HEK293T (cell line): Measurements from ENCODE around the gene CRB3.
A peak's percentile ranks its signal among the peaks of the same experiment; 100 is the strongest.

Source experiments
- CTCF ChIA-PET: fragments of 350-600 bp; formaldehyde crosslinking; extraction: SDS; loops from one replicate; lab custom pipeline; 2021; ENCODE audit warnings: antibody characterized with exemption, inconsistent platforms; lab: Yijun Ruan, JAX
- POLR2A ChIA-PET: fragments of 350-600 bp; formaldehyde crosslinking; extraction: SDS; loops from one replicate; lab custom pipeline; 2020; ENCODE audit warnings: antibody characterized with exemption, inconsistent platforms; lab: Yijun Ruan, JAX
- DNase-seq: peaks from one replicate; pipeline ENCODE4 v3.0.0; 2012; ENCODE audit warnings: mixed read lengths; ENCODE audit errors: extremely low spot score
- ARNT ChIP-seq: fragments of 450-650 bp; IDR thresholded peaks from 2 replicates; pipeline ENCODE4 v1.6.1; 2017; ENCODE audit warnings: mild to moderate bottlenecking
- BHLHE40 ChIP-seq: fragments of 450-650 bp; IDR thresholded peaks from 2 replicates; pipeline ENCODE4 v1.6.1; 2016; ENCODE audit warnings: mild to moderate bottlenecking, moderate library complexity, borderline replicate concordance
- CTBP1 ChIP-seq: fragments of 450-650 bp; IDR thresholded peaks from 2 replicates; pipeline ENCODE4 v1.6.1; 2016; ENCODE audit warnings: borderline replicate concordance
- ELF4 ChIP-seq: fragments of 450-650 bp; IDR thresholded peaks from 2 replicates; pipeline ENCODE4 v1.6.1; 2017; ENCODE audit warnings: antibody characterized with exemption
- FOXA1 ChIP-seq: fragments of 450-650 bp; IDR thresholded peaks from 2 replicates; pipeline ENCODE4 v1.6.1; 2016; ENCODE audit warnings: mild to moderate bottlenecking
- FOXK2 ChIP-seq: fragments of 450-650 bp; IDR thresholded peaks from 2 replicates; pipeline ENCODE4 v1.6.1; 2016; ENCODE audit warnings: mild to moderate bottlenecking
- FOXM1 ChIP-seq: fragments of 450-650 bp; IDR thresholded peaks from 2 replicates; pipeline ENCODE4 v1.6.1; 2017; ENCODE audit warnings: mild to moderate bottlenecking, borderline replicate concordance
- HDGF ChIP-seq: fragments of 450-650 bp; IDR thresholded peaks from 2 replicates; pipeline ENCODE4 v1.6.1; 2017; ENCODE audit warnings: antibody characterized with exemption, borderline replicate concordance
- L3MBTL2 ChIP-seq: fragments of 450-650 bp; conservative IDR thresholded peaks from 2 replicates; pipeline ENCODE4 v1.6.1; 2016; ENCODE audit warnings: mild to moderate bottlenecking
- LEF1 ChIP-seq: fragments of 450-650 bp; IDR thresholded peaks from 2 replicates; pipeline ENCODE4 v1.6.1; 2017; ENCODE audit warnings: mild to moderate bottlenecking, borderline replicate concordance
- NFRKB ChIP-seq: fragments of 450-650 bp; IDR thresholded peaks from 2 replicates; pipeline ENCODE4 v1.6.1; 2016; ENCODE audit warnings: mild to moderate bottlenecking, moderate library complexity
- PKNOX1 ChIP-seq: fragments of 450-650 bp; IDR thresholded peaks from 2 replicates; pipeline ENCODE4 v1.6.1; 2016
- SP1 ChIP-seq: fragments of 450-650 bp; IDR thresholded peaks from 2 replicates; pipeline ENCODE4 v1.6.1; 2017
- SUZ12 ChIP-seq: fragments of 450-650 bp; IDR thresholded peaks from 2 replicates; pipeline ENCODE4 v1.6.1; 2016; ENCODE audit warnings: mild to moderate bottlenecking
- TARDBP ChIP-seq: fragments of 450-650 bp; IDR thresholded peaks from 2 replicates; pipeline ENCODE4 v1.6.1; 2016
- ZNF384 ChIP-seq: fragments of 450-650 bp; IDR thresholded peaks from 2 replicates; pipeline ENCODE4 v1.6.1; 2016

Gene CRB3

GRCh38 chr19:6481541-6482342 lies 17.7 kb downstream of the CRB3 start, which contains the start of gene DENND1C:
DENND1C (minus strand) TSS chr19:6481787; CDS start chr19:6481695, 92 bp downstream.
- DNase-seq: peak; percentile 60
- TF ChIP-seq FOXK2: no peak
- no peak for TF ChIP-seq LEF1
- no peak for TF ChIP-seq SUZ12
- no peak for TF ChIP-seq BHLHE40
- no peak for TF ChIP-seq SP1
- no peak for TF ChIP-seq PKNOX1
- no peak for TF ChIP-seq ZNF384
- TF ChIP-seq CTBP1: no peak
- POLR2A ChIA-PET: interaction anchor here (0.6 kb wide), 1 partner anchor 9 kb away, joined by 3 read pairs; no protein-coding TSS in a partner anchor
- CTCF ChIA-PET: interaction anchor here (0.6 to 1.0 kb wide), 3 partner anchors 28 to 382 kb away, joined by 3 read pairs; no protein-coding TSS in a partner anchor

- TF ChIP-seq ELF4: no peak
- TF ChIP-seq ARNT: no peak
- no peak for TF ChIP-seq SUZ12
- TF ChIP-seq PKNOX1: no peak
- no peak for TF ChIP-seq SP1
- no peak for TF ChIP-seq NFRKB
- TF ChIP-seq ZNF384: no peak
- no peak for TF ChIP-seq FOXM1
- no peak for TF ChIP-seq L3MBTL2
- TF ChIP-seq LEF1: no peak
- TF ChIP-seq FOXK2: no peak
- TF ChIP-seq FOXA1: no peak
- no peak for DNase-seq
- POLR2A ChIA-PET: interaction anchor here (0.6 kb wide), 1 partner anchor 9 kb away, joined by 3 read pairs; no protein-coding TSS in a partner anchor
- CTCF ChIA-PET: no interaction called here
Observed at GRCh38 chr19:6482343-6482686, 18.2 kb downstream of the CRB3 start.

GRCh38 chr19:6483235-6483634 lies 19.2 kb downstream of the CRB3 start:
- POLR2A ChIA-PET: no interaction called here
- no peak for DNase-seq
- TF ChIP-seq SUZ12: no peak
- CTCF ChIA-PET: no interaction called here

- DNase-seq: no peak
- POLR2A ChIA-PET: no interaction called here
- CTCF ChIA-PET: no interaction called here
- TF ChIP-seq FOXA1 (no peak), BHLHE40 (no peak)
Observed at GRCh38 chr19:6484230-6484629, 20.2 kb downstream of the CRB3 start.

GRCh38 chr19:6484831-6485230 lies 20.8 kb downstream of the CRB3 start:
- no peak for TF ChIP-seq SUZ12
- no peak for TF ChIP-seq LEF1
- TF ChIP-seq FOXA1: no peak
- no peak for TF ChIP-seq FOXM1
- no peak for TF ChIP-seq BHLHE40
- CTCF ChIA-PET: no interaction called here
- no peak for DNase-seq
- POLR2A ChIA-PET: no interaction called here

GRCh38 chr19:6489278-6490061 lies 25.4 kb downstream of the CRB3 start:
- DNase-seq: no peak
- ChIA-PET POLR2A (no interaction called here), CTCF (no interaction called here)
- no peak for TF ChIP-seq FOXA1

- no peak for TF ChIP-seq NFRKB
- TF ChIP-seq ARNT: no peak
- TF ChIP-seq FOXA1: no peak
- no peak for TF ChIP-seq L3MBTL2
- no peak for TF ChIP-seq TARDBP
- TF ChIP-seq SP1: no peak
- no peak for TF ChIP-seq HDGF
- TF ChIP-seq FOXM1: no peak
- no peak for TF ChIP-seq PKNOX1
- TF ChIP-seq FOXK2: no peak
- TF ChIP-seq LEF1: no peak
- TF ChIP-seq SUZ12: no peak
- TF ChIP-seq BHLHE40: no peak
- TF ChIP-seq ZNF384: no peak
- no peak for DNase-seq
- POLR2A ChIA-PET: no interaction called here
- CTCF ChIA-PET: interaction anchor here (0.7 kb wide), 1 partner anchor 1265 kb away, joined by 3 read pairs; no protein-coding TSS in a partner anchor
Observed at GRCh38 chr19:6490134-6490533, 26.1 kb downstream of the CRB3 start.
